ENCODE results near the gene TRAPPC10. TPM values are rescaled to one million over a fixed set of nuclear protein-coding genes. Genes with fewer than 3 reads are reported as not detected.

Gene TRAPPC10
- total and polyA plus RNA-seq, 2 donors, result 14.0 to 22.4 TPM

GRCh38 chr21:44051462-44051941 is 39.4 kb downstream of the TRAPPC10 start:
- DNase-seq (ENCODE audit: low read depth in 6 of 9, low spot score in 9 of 9), result no peak
- H3K4me3 ChIP-seq (ENCODE audit: low read length in 2 of 2), result no peak overlapping the region
- WGBS, result 98% methylated on average over 11 of the region's 11 CpGs
- H3K9me3 ChIP-seq (ENCODE audit: control insufficient read depth in 2 of 2, insufficient read depth in 1 of 2, low read length in 1 of 2), result no peaks in the 10 kb centered on the region
- H3K27me3 ChIP-seq (ENCODE audit: control insufficient read depth in 2 of 2, insufficient read depth in 1 of 2, low read length in 1 of 2), result no peaks in the 10 kb centered on the region
- H3K4me1 ChIP-seq (ENCODE audit: control insufficient read depth in 2 of 2, insufficient read depth in 2 of 2, low read length in 2 of 2), result no peaks in the 10 kb centered on the region
- H3K27ac ChIP-seq (ENCODE audit: low read depth in 1 of 2, low read length in 1 of 2), result no peak overlapping the region
- peaks cover 59 to 60% of the 10 kb centered on the region in 2 donors for H3K36me3 ChIP-seq (ENCODE audit: control insufficient read depth in 2 of 2, insufficient read depth in 2 of 2, low read length in 1 of 2)

DNA sequence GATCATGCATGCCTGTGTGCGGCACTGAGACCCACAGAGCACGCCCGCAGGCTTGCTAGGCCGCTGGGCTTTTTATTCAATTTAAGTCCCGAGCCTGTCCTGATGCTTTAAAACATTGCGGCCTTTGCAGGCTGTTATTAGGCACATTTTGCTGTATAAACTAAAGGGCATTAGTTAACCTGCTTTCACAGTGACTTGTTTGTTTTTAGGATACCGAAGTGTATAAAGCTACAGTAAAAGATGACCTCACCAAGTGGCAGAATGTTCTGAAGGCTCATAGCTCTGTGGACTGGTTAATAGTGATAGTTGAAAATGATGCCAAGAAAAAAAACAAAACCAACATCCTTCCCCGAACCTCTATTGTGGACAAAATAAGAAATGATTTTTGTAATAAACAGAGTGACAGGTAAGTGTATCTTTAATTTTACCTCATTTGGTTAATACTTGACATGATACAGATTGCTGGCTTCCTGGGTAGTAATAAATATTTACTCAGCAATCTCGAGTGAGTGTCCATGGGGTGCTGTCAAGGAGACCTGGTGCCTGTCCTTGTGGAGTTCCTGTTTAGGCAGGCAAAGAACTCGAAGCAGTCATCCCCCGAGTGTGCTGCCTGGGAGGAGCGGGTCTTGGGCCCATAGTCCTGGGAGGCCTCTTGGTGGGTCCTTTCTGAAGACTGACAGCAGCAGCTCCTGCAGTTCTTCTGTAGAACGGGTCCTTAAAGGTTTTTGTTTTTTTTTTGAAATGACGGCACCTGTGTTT is 40.1 kb downstream of the TRAPPC10 start:
- 96% methylated on average over 14 of the region's 14 CpGs for WGBS
- Histone ChIP-seq H3K27me3 (ENCODE audit: control insufficient read depth in 2 of 2, insufficient read depth in 1 of 2, low read length in 1 of 2) (no peaks in the 10 kb centered on the region), H3K36me3 (ENCODE audit: control insufficient read depth in 2 of 2, insufficient read depth in 2 of 2, low read length in 1 of 2) (peaks cover 58 to 60% of the 10 kb centered on the region in 2 donors), H3K4me1 (ENCODE audit: control insufficient read depth in 2 of 2, insufficient read depth in 2 of 2, low read length in 2 of 2) (no peaks in the 10 kb centered on the region), H3K9me3 (ENCODE audit: control insufficient read depth in 2 of 2, insufficient read depth in 1 of 2, low read length in 1 of 2) (no peaks in the 10 kb centered on the region), H3K4me3 (ENCODE audit: low read length in 2 of 2) (no peak overlapping the region), H3K27ac (ENCODE audit: low read depth in 1 of 2, low read length in 1 of 2) (no peak overlapping the region)
- no peak for DNase-seq (ENCODE audit: low read depth in 6 of 9, low spot score in 9 of 9)

DNA sequence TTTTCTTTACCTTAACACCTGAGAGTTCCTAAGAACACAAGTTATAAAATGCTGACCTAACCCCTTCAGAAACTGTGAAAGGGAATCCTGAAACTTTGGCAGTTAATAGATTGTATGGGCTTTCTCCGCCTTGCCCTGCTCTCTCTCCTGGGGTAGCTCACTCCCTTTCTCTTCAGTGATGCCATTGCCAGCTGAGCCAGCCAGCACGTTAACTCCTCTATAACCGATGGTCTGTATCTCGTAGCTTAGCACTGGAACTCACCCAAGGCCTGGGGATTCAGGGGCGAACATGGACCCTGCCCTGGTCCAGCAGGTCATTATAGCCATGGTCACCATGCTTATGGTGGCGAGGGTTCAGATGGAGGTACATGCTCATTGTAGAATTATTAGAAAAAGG is 40.7 kb downstream of the TRAPPC10 start:
- no peak overlapping the region for H3K4me3 ChIP-seq (ENCODE audit: low read length in 2 of 2)
- no peaks in the 10 kb centered on the region for H3K4me1 ChIP-seq (ENCODE audit: control insufficient read depth in 2 of 2, insufficient read depth in 2 of 2, low read length in 2 of 2)
- no peak for DNase-seq (ENCODE audit: low read depth in 6 of 9, low spot score in 9 of 9)
- no peaks in the 10 kb centered on the region for H3K9me3 ChIP-seq (ENCODE audit: control insufficient read depth in 2 of 2, insufficient read depth in 1 of 2, low read length in 1 of 2)
- H3K27me3 ChIP-seq (ENCODE audit: control insufficient read depth in 2 of 2, insufficient read depth in 1 of 2, low read length in 1 of 2), result no peaks in the 10 kb centered on the region
- no peak overlapping the region for H3K27ac ChIP-seq (ENCODE audit: low read depth in 1 of 2, low read length in 1 of 2)
- H3K36me3 ChIP-seq (ENCODE audit: control insufficient read depth in 2 of 2, insufficient read depth in 2 of 2, low read length in 1 of 2), result peaks cover 61 to 63% of the 10 kb centered on the region in 2 donors
- WGBS, result 98% methylated on average over 6 of the region's 6 CpGs

DNA sequence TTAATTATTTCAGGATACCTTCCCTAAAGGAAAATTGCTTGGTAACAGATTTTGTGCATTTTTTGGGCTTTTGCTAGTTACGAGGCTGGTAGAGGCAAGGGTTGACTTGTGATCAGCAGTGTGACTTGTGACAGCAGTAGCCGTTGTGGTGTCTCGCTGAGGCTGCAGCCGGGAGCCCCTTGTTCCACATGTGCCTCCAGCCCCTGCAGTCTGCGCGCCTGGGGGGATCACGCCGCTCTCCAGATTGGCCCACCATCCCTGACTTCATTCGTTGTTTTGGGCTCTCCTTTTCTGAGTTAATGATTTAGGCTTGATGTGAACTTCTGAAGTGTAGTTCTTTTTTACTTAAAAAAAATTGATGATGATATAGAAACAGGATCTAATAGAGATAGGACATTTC is 41.5 kb downstream of the TRAPPC10 start:
- no peak for DNase-seq (ENCODE audit: low read depth in 6 of 9, low spot score in 9 of 9)
- Histone ChIP-seq H3K36me3 (ENCODE audit: control insufficient read depth in 2 of 2, insufficient read depth in 2 of 2, low read length in 1 of 2) (peaks cover 63% of the 10 kb centered on the region in 2 donors), H3K27ac (ENCODE audit: low read depth in 1 of 2, low read length in 1 of 2) (no peak overlapping the region), H3K4me1 (ENCODE audit: control insufficient read depth in 2 of 2, insufficient read depth in 2 of 2, low read length in 2 of 2) (no peaks in the 10 kb centered on the region), H3K4me3 (ENCODE audit: low read length in 2 of 2) (no peak overlapping the region), H3K27me3 (ENCODE audit: control insufficient read depth in 2 of 2, insufficient read depth in 1 of 2, low read length in 1 of 2) (no peaks in the 10 kb centered on the region), H3K9me3 (ENCODE audit: control insufficient read depth in 2 of 2, insufficient read depth in 1 of 2, low read length in 1 of 2) (no peaks in the 10 kb centered on the region)
- WGBS, result 98% methylated on average over 9 of the region's 9 CpGs

DNA sequence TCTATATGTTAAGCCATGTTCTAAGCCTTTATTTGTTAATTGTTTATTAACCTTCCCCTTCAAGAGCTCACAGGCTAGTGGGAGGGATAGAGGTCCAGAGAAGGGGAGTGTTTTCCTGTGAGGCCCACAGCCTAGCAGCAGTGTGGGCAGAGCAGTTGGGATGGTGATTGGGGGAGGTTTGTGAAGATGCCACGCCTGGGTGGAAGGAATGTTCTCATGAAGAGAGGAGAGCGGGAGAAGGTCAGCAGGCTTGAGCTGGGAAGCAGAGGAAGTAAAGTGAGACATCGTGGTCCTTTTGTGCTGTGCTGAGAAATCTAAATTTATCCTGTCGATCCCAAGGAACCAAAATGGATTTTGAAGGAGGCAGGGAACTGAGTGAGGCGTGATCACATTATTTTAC is 42.6 kb downstream of the TRAPPC10 start:
- peaks cover 68 to 73% of the 10 kb centered on the region in 2 donors for H3K36me3 ChIP-seq (ENCODE audit: control insufficient read depth in 2 of 2, insufficient read depth in 2 of 2, low read length in 1 of 2)
- H3K9me3 ChIP-seq (ENCODE audit: control insufficient read depth in 2 of 2, insufficient read depth in 1 of 2, low read length in 1 of 2), result no peaks in the 10 kb centered on the region
- no peaks in the 10 kb centered on the region for H3K4me1 ChIP-seq (ENCODE audit: control insufficient read depth in 2 of 2, insufficient read depth in 2 of 2, low read length in 2 of 2)
- no peak for DNase-seq (ENCODE audit: low read depth in 6 of 9, low spot score in 9 of 9)
- H3K27ac ChIP-seq (ENCODE audit: low read depth in 1 of 2, low read length in 1 of 2), result no peak overlapping the region
- H3K27me3 ChIP-seq (ENCODE audit: control insufficient read depth in 2 of 2, insufficient read depth in 1 of 2, low read length in 1 of 2), result no peaks in the 10 kb centered on the region
- 97% methylated on average over 5 of the region's 5 CpGs for WGBS
- no peak overlapping the region for H3K4me3 ChIP-seq (ENCODE audit: low read length in 2 of 2)

- Histone ChIP-seq H3K9me3 (ENCODE audit: control insufficient read depth in 2 of 2, insufficient read depth in 1 of 2, low read length in 1 of 2) (no peaks in the 10 kb centered on the region), H3K27me3 (ENCODE audit: control insufficient read depth in 2 of 2, insufficient read depth in 1 of 2, low read length in 1 of 2) (no peaks in the 10 kb centered on the region), H3K27ac (ENCODE audit: low read depth in 1 of 2, low read length in 1 of 2) (no peak overlapping the region), H3K4me3 (ENCODE audit: low read length in 2 of 2) (no peak overlapping the region), H3K4me1 (ENCODE audit: control insufficient read depth in 2 of 2, insufficient read depth in 2 of 2, low read length in 2 of 2) (no peaks in the 10 kb centered on the region), H3K36me3 (ENCODE audit: control insufficient read depth in 2 of 2, insufficient read depth in 2 of 2, low read length in 1 of 2) (peaks cover 68 to 75% of the 10 kb centered on the region in 2 donors)
- WGBS, result 99% methylated on average over 9 of the region's 9 CpGs
- no peak for DNase-seq (ENCODE audit: low read depth in 6 of 9, low spot score in 9 of 9)
These were observed 44.9 kb downstream of the TRAPPC10 start for GRCh38 chr21:44057055-44057454.

- WGBS, result 95% methylated on average over 15 of the region's 15 CpGs
- Histone ChIP-seq H3K27ac (ENCODE audit: low read depth in 1 of 2, low read length in 1 of 2) (no peak overlapping the region), H3K4me3 (ENCODE audit: low read length in 2 of 2) (no peak overlapping the region), H3K9me3 (ENCODE audit: control insufficient read depth in 2 of 2, insufficient read depth in 1 of 2, low read length in 1 of 2) (no peaks in the 10 kb centered on the region), H3K4me1 (ENCODE audit: control insufficient read depth in 2 of 2, insufficient read depth in 2 of 2, low read length in 2 of 2) (no peaks in the 10 kb centered on the region), H3K27me3 (ENCODE audit: control insufficient read depth in 2 of 2, insufficient read depth in 1 of 2, low read length in 1 of 2) (no peaks in the 10 kb centered on the region), H3K36me3 (ENCODE audit: control insufficient read depth in 2 of 2, insufficient read depth in 2 of 2, low read length in 1 of 2) (peaks cover 69 to 75% of the 10 kb centered on the region in 2 donors)
- no peak for DNase-seq (ENCODE audit: low read depth in 6 of 9, low spot score in 9 of 9)
These were observed 46.0 kb downstream of the TRAPPC10 start for GRCh38 chr21:44057960-44058651.

DNA sequence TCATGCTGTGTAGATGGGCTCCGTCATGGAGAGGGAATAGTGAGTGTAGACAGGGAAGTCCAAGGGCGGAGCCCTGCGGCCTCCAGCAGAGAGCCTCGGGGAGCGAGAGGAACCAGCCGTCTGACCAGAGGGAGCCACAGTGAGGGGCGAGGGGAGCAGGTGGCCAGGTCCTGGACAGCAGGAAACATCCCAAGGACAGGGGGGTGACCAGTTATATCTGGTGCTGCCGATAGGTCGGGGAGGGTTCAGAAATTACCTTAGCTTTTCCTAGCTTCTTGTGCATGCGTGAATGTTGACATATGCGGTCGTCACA is 46.5 kb downstream of the TRAPPC10 start:
- H3K4me3 ChIP-seq (ENCODE audit: low read length in 2 of 2), result no peak overlapping the region
- H3K4me1 ChIP-seq (ENCODE audit: control insufficient read depth in 2 of 2, insufficient read depth in 2 of 2, low read length in 2 of 2), result no peaks in the 10 kb centered on the region
- 97% methylated on average over 12 of the region's 12 CpGs for WGBS
- no peaks in the 10 kb centered on the region for H3K9me3 ChIP-seq (ENCODE audit: control insufficient read depth in 2 of 2, insufficient read depth in 1 of 2, low read length in 1 of 2)
- H3K27me3 ChIP-seq (ENCODE audit: control insufficient read depth in 2 of 2, insufficient read depth in 1 of 2, low read length in 1 of 2), result no peaks in the 10 kb centered on the region
- no peak for DNase-seq (ENCODE audit: low read depth in 6 of 9, low spot score in 9 of 9)
- H3K27ac ChIP-seq (ENCODE audit: low read depth in 1 of 2, low read length in 1 of 2), result no peak overlapping the region
- H3K36me3 ChIP-seq (ENCODE audit: control insufficient read depth in 2 of 2, insufficient read depth in 2 of 2, low read length in 1 of 2), result peaks cover 72 to 77% of the 10 kb centered on the region in 2 donors

- peaks cover 72 to 79% of the 10 kb centered on the region in 2 donors for H3K36me3 ChIP-seq (ENCODE audit: control insufficient read depth in 2 of 2, insufficient read depth in 2 of 2, low read length in 1 of 2)
- no peak overlapping the region for H3K4me3 ChIP-seq (ENCODE audit: low read length in 2 of 2)
- H3K27ac ChIP-seq (ENCODE audit: low read depth in 1 of 2, low read length in 1 of 2), result no peak overlapping the region
- H3K9me3 ChIP-seq (ENCODE audit: control insufficient read depth in 2 of 2, insufficient read depth in 1 of 2, low read length in 1 of 2), result no peaks in the 10 kb centered on the region
- no peaks in the 10 kb centered on the region for H3K4me1 ChIP-seq (ENCODE audit: control insufficient read depth in 2 of 2, insufficient read depth in 2 of 2, low read length in 2 of 2)
- H3K27me3 ChIP-seq (ENCODE audit: control insufficient read depth in 2 of 2, insufficient read depth in 1 of 2, low read length in 1 of 2), result no peaks in the 10 kb centered on the region
- WGBS, result 95% methylated on average over 17 of the region's 17 CpGs
- DNase-seq (ENCODE audit: low read depth in 6 of 9, low spot score in 9 of 9), result no peak
These were observed 46.9 kb downstream of the TRAPPC10 start for GRCh38 chr21:44058981-44059380.

Measured in thymus (tissue), 11 donors.